WTC11 (cell line): ENCODE results near the gene TSKU. TPM values are rescaled to one million over a fixed set of nuclear protein-coding genes. Genes with fewer than 3 reads are reported as not detected.

Experiments used
- ATAC-seq: fragments of 200-7000 bp; cut with Tn5 transposase; 2 replicates; pipeline ENCODE4 v1.10.0; 2021; ENCODE audit warnings: mild to moderate bottlenecking, moderate library complexity
- CTCF ChIA-PET: fragments of 300-600 bp; sonication (Branson Sonifier 250); formaldehyde crosslinking; loops from one replicate; lab custom pipeline; 2021; ENCODE audit warnings: antibody characterized with exemption; lab: Charles Lee
- POLR2A ChIA-PET: fragments of 350-600 bp; sonication (Branson Sonifier 250); formaldehyde crosslinking; loops from one replicate; lab custom pipeline; 2021; ENCODE audit warnings: antibody characterized with exemption; lab: Charles Lee
- DNase-seq: peaks from one replicate; pipeline ENCODE4 v3.0.0; 2021; ENCODE audit warnings: low spot score
- H3K27ac Mint-ChIP-seq: 2 replicates; pipeline ENCODE4 v1.8.0; 2021; ENCODE audit warnings: mixed read lengths
- H3K27me3 Mint-ChIP-seq: 2 replicates; pipeline ENCODE4 v1.8.0; 2021; ENCODE audit warnings: low read depth, mild to moderate bottlenecking, moderate library complexity, mixed read lengths
- H3K36me3 Mint-ChIP-seq: 2 replicates; pipeline ENCODE4 v1.8.0; 2021; ENCODE audit warnings: mixed read lengths
- H3K4me1 Mint-ChIP-seq: 2 replicates; pipeline ENCODE4 v1.8.0; 2022; ENCODE audit warnings: mixed read lengths
- H3K4me3 Mint-ChIP-seq: 2 replicates; pipeline ENCODE4 v1.8.0; 2021; ENCODE audit warnings: mild to moderate bottlenecking, moderate library complexity, mixed read lengths
- H3K9me3 Mint-ChIP-seq: 2 replicates; pipeline ENCODE4 v1.8.0; 2021; ENCODE audit warnings: mixed read lengths
- ARID4B ChIP-seq: sonication (generic); formaldehyde crosslinking; IDR thresholded peaks from 2 replicates; pipeline ENCODE4 v1.8.0; 2023; ENCODE audit warnings: missing genetic modification reagents, mild to moderate bottlenecking, borderline replicate concordance
- ATF2 ChIP-seq: sonication (generic); formaldehyde crosslinking; IDR thresholded peaks from 2 replicates; pipeline ENCODE4 v1.8.1; 2022; ENCODE audit warnings: low read depth, missing genetic modification reagents, borderline replicate concordance
- CBFB ChIP-seq: sonication (generic); formaldehyde crosslinking; IDR thresholded peaks from 2 replicates; pipeline ENCODE4 v1.8.1; 2022; ENCODE audit warnings: mild to moderate bottlenecking, low read depth, missing genetic modification reagents
- E2F5 ChIP-seq: sonication (generic); formaldehyde crosslinking; IDR thresholded peaks from 2 replicates; pipeline ENCODE4 v1.8.1; 2022; ENCODE audit warnings: mild to moderate bottlenecking, moderate library complexity, missing genetic modification reagents
- ERG ChIP-seq: fragments of 250-450 bp; sonication (Bioruptor Pico); IDR thresholded peaks from 2 replicates; pipeline ENCODE4 v1.8.0; 2021; ENCODE audit warnings: mild to moderate bottlenecking
- ESRRA ChIP-seq: sonication (generic); formaldehyde crosslinking; IDR thresholded peaks from 2 replicates; pipeline ENCODE4 v1.8.1; 2022; ENCODE audit warnings: mild to moderate bottlenecking, missing genetic modification reagents, borderline replicate concordance
- ETV6 ChIP-seq: sonication (generic); formaldehyde crosslinking; IDR thresholded peaks from 2 replicates; pipeline ENCODE4 v1.8.1; 2022; ENCODE audit warnings: mild to moderate bottlenecking, missing genetic modification reagents
- NR3C1 ChIP-seq: sonication (generic); formaldehyde crosslinking; conservative IDR thresholded peaks from 2 replicates; pipeline ENCODE4 v1.8.1; 2023; ENCODE audit warnings: low read depth, mild to moderate bottlenecking, missing genetic modification reagents
- PRRX2 ChIP-seq: fragments of 250-450 bp; sonication (Bioruptor Pico); IDR thresholded peaks from 2 replicates; pipeline ENCODE4 v1.8.0; 2021; ENCODE audit warnings: mild to moderate bottlenecking
- RORB ChIP-seq: fragments of 250-450 bp; sonication (Bioruptor Pico); IDR thresholded peaks from 2 replicates; pipeline ENCODE4 v1.9.0; 2021; ENCODE audit warnings: mild to moderate bottlenecking
- TCF7 ChIP-seq: sonication (generic); formaldehyde crosslinking; IDR thresholded peaks from 2 replicates; pipeline ENCODE4 v1.8.0; 2022; ENCODE audit warnings: mild to moderate bottlenecking, low read depth, missing genetic modification reagents, moderate library complexity
- USF1 ChIP-seq: sonication (generic); formaldehyde crosslinking; IDR thresholded peaks from 2 replicates; pipeline ENCODE4 v1.8.0; 2022; ENCODE audit warnings: mild to moderate bottlenecking, missing genetic modification reagents
- ZNF138 ChIP-seq: sonication (generic); formaldehyde crosslinking; conservative IDR thresholded peaks from 2 replicates; pipeline ENCODE4 v1.8.1; 2022; ENCODE audit warnings: mild to moderate bottlenecking, moderate library complexity, missing genetic modification reagents
- ZNF263 ChIP-seq: sonication (generic); formaldehyde crosslinking; IDR thresholded peaks from 2 replicates; pipeline ENCODE4 v1.8.1; 2022; ENCODE audit warnings: low read depth, mild to moderate bottlenecking, moderate library complexity, missing genetic modification reagents
- ZNF396 ChIP-seq: fragments of 250-450 bp; sonication (Bioruptor Pico); IDR thresholded peaks from 2 replicates; pipeline ENCODE4 v1.8.0; 2021; ENCODE audit warnings: mild to moderate bottlenecking, moderate library complexity, borderline replicate concordance
- total RNA-seq: library from RNA; stranded (reverse); gene quantifications from 3 replicates; pipeline ENCODE4 v1.2.3, GENCODE V29; 2021

The TSKU gene
- total RNA-seq, 1 experiment from 2014 or later, result 30.3 TPM

GRCh38 chr11:76808171-76808570 lies 25.0 kb downstream of the TSKU start:
- no peaks in the 10 kb centered on the region; the same call in 1 of the 2 replicates for H3K27me3 Mint-ChIP-seq
- ChIA-PET POLR2A (interaction anchor here (0.5 kb wide), 1 partner anchor 111 kb away, joined by 3 read pairs; no protein-coding TSS in a partner anchor), CTCF (interaction anchor here (0.5 to 3.7 kb wide), 21 partner anchors 10 to 836 kb away, joined by 3 to 46 read pairs (median 4); partner anchors contain the start of gene ACER3)
- DNase-seq (no peak), ATAC-seq (no peak)
- no peak overlapping the region for H3K4me3 Mint-ChIP-seq
- H3K36me3 Mint-ChIP-seq, result peaks cover 10% of the 10 kb centered on the region; the same call in 1 of the 2 replicates
- H3K4me1 Mint-ChIP-seq, result peaks cover 11% of the 10 kb centered on the region
- no peak overlapping the region for H3K27ac Mint-ChIP-seq
- TF ChIP-seq RORB (CRISPR knock-in tag) (no peak), NR3C1 (CRISPR knock-in tag) (no peak), ZNF138 (CRISPR knock-in tag) (no peak), ARID4B (CRISPR knock-in tag) (no peak), ESRRA (CRISPR knock-in tag) (no peak), USF1 (CRISPR knock-in tag) (no peak), TCF7 (CRISPR knock-in tag) (no peak), E2F5 (no peak), ATF2 (CRISPR knock-in tag) (no peak), ZNF396 (CRISPR knock-in tag) (no peak), ERG (no peak), ZNF263 (CRISPR knock-in tag) (no peak), ETV6 (CRISPR knock-in tag) (no peak)
- H3K9me3 Mint-ChIP-seq, result peaks cover 17% of the 10 kb centered on the region

GRCh38 chr11:76808996-76809395 lies 25.8 kb downstream of the TSKU start:
- ChIA-PET POLR2A (no interaction called here), CTCF (interaction anchor here (1.4 to 3.7 kb wide), 7 partner anchors 15 to 282 kb away, joined by 3 to 46 read pairs (median 6); no protein-coding TSS in a partner anchor)
- Mint-ChIP-seq H3K36me3 (peaks cover 15% of the 10 kb centered on the region), H3K27me3 (no peaks in the 10 kb centered on the region; the same call in 1 of the 2 replicates), H3K9me3 (peaks cover 21% of the 10 kb centered on the region), H3K27ac (no peak overlapping the region), H3K4me3 (no peak overlapping the region), H3K4me1 (peaks cover 11% of the 10 kb centered on the region)
- no peak for ATAC-seq
- DNase-seq, result no peak
- no peak for TF ChIP-seq CBFB
- no peak for TF ChIP-seq PRRX2 (CRISPR knock-in tag)
- TF ChIP-seq ZNF138 (CRISPR knock-in tag), result no peak
